ENCODE results near the gene TEAD3.
"Not testable (repeated sequence)": the region's sequence is repeated elsewhere in the genome, so short reads cannot be mapped to it uniquely, and the experiment has no call there.

TEAD3 gene

DNA sequence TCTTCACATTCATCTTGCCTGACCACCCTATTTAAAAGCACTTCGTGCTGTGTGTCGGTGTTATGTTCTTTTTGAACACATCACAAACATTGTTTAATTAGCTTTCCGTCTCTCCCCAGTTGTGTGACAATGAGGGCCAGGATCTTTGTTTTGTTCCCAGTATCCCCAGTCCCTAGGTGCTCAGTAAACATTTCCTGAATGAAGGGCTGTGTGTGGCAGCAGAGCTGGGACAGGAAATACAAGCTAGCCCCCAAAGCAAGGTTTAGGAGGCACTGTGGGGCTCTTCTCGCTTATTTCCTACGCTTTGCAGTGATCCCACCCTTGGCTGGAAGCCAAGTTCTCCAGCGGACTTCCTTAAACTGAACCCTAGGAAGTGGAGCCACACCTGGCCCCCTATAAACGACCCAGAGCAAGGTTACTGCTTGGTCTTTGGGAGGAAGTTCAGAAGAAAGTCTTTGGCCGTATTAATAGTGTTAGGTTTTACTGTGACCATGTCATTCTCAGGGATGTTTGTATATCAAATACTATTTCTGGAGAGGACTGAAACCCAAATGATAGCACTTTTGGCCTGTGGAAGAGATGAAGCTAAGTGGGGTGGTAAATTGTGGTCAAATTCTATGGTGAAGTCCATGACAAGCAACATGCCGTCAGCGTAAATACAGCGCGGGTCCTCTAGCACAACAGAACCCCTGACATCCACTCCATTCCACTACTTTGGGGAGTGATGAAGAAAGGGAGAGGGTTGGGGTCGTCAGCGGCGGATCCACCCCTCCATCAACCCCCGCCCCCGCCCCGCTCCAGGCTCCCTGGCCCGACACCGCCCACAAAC lies 45.3 kb downstream of the TEAD3 start:
- no peak for DNase-seq (ENCODE audit: low read depth in 2 of 2)

GRCh38 chr6:35449287-35449881 lies 47.5 kb downstream of the TEAD3 start:
- no peak for DNase-seq (ENCODE audit: low read depth in 2 of 2)

DNA sequence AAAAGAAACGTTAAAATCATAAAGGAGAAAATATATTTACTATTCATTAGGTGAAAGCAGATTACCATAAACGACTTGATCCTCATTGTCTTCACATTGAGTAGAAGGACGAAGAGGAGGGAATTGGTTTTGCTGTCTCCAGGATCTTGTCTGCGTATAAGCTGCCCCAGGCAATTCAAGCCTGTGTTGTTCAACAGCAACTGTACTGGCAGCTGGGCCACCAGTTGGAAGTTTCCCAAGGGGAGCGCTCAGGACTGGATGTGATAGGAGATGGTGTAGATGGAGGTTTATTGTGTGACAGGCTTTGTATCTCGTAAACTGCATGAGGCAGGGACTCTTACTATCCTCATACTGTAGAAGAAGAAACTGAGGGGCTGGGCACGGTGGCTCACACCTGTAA lies 48.7 kb downstream of the TEAD3 start:
- no peak for DNase-seq (ENCODE audit: low read depth in 2 of 2)

- no peak for DNase-seq (ENCODE audit: low read depth in 2 of 2)
Observed at GRCh38 chr6:35445691-35446090, 51.2 kb downstream of the TEAD3 start.

GRCh38 chr6:35443341-35444030 lies 53.4 kb downstream of the TEAD3 start:
- no peak for DNase-seq (ENCODE audit: low read depth in 2 of 2)

DNA sequence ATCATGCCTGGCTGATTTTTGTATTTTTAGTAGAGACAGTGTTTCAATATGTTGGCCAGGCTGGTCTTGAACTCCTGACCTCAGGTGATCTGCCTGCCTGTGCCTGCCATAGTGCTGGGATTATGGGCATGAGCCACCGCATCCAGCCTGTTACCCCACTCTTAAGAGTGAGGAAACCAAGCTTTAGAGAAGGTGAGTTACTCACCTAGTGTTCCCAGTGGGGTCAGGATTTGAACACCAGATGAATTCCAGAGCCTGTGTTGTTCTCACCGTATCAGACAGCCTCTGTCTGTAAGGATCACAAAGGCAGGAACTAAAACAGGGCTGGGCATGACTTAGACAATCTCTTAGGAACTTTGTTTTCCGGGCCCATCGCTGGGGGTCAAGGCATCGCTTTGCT lies 54.2 kb downstream of the TEAD3 start:
- no peak for DNase-seq (ENCODE audit: low read depth in 2 of 2)

DNA sequence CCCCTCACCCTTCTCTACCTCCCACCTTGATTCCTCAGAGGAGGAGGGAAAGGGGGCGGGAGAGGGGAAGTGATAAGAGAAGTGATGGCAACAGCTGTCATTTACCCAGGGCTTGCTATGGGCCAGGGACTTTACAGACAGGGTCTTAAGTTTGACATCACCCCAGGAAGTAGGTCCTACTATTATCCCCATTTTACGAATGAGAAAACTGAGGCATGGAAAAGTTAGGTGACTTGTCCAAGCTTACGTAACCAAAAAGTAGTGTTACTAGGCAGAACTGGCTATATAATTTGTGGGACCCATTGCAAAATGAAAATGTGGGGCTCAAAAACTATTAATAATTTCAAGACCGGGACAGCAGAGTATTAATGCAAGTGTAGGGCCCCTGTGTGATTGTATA lies 55.2 kb downstream of the TEAD3 start:
- no peak for DNase-seq (ENCODE audit: low read depth in 2 of 2)

GRCh38 chr6:35441205-35441604 lies 55.7 kb downstream of the TEAD3 start:
- DNase-seq (ENCODE audit: low read depth in 2 of 2), result no peak

- no peak for DNase-seq (ENCODE audit: low read depth in 2 of 2)
Observed at GRCh38 chr6:35439308-35439707, 57.6 kb downstream of the TEAD3 start.

GRCh38 chr6:35438378-35439065 lies 58.4 kb downstream of the TEAD3 start:
- DNase-seq (ENCODE audit: low read depth in 2 of 2), result not testable (repeated sequence)

GRCh38 chr6:35436071-35436857 lies 60.6 kb downstream of the TEAD3 start:
- DNase-seq (ENCODE audit: low read depth in 2 of 2), result no peak

DNA sequence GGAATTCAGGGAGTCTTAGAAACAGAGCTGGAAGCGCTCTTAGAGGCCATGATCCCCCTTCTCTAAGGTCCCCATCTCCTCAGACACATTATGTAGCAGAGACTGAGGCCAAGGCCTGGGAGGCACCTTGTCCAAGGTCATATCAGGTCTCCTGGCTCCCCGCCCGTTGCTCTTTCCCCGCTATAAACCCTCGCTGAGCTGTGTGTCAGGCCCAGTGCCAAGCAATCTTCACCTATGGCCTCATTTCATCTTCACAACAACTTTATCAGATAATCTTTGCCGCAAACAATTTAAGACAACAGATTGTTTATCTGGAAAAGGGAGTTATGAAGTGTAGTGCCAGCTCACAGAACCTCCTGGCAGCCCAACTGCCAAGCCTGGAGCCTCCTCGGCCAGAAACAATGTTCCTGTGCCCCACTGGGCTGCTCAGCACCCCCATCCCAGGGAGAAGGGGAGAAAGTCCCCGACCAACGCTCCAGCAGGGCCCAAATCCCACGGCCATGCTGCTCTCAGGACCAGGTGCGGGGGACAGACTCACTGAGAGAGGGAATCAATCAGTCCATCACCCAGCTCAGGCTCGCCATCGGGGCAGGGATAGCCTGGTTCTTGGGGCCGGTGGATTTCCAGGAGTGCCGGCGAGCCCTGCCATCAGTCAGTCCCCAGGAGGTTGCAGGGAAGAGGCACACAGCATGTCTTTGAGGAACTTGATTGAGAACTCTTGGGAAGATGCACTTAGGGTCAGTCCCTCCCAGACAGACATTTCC lies 61.6 kb downstream of the TEAD3 start:
- DNase-seq (ENCODE audit: low read depth in 2 of 2), result no peak

DNA sequence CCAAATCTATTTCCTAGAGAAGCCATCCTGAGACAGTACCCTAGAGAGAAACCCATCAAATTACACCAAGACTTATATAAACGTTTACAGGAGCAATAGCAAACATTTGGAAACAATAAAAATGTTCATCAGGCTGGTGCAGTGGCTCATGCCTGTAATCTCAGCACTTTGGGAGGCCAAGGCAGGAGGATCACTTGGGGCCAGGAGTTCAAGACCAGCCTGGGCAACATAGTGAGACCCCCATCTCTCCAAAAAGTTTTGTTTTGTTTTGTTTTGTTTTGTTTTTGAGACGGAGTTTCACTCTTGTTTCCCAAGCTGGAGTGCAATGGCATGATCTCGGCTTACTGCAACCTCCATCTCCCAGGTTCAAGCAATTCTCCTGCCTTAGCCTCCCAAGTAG lies 64.2 kb downstream of the TEAD3 start:
- not testable (repeated sequence) for DNase-seq (ENCODE audit: low read depth in 2 of 2)

DNA sequence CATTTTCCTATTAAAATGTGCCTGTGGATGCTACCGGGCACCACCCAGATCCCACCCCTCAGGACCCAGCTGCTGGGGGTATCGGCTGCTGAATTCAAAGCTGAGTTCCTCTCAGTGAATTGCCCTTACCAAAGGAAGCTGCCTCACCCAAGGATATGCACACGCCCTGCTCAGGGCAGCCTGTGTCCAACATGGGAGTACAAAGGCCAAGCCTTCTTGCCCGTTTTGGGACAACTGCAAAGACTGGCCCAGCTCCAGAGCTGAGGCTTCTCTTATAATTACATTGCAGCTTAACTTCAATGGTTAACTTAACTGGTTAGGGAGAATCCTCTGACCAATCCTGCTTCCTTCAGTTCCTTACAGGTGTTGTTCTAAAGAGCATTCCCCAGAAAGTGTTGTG lies 64.6 kb downstream of the TEAD3 start:
- no peak for DNase-seq (ENCODE audit: low read depth in 2 of 2)

DNA sequence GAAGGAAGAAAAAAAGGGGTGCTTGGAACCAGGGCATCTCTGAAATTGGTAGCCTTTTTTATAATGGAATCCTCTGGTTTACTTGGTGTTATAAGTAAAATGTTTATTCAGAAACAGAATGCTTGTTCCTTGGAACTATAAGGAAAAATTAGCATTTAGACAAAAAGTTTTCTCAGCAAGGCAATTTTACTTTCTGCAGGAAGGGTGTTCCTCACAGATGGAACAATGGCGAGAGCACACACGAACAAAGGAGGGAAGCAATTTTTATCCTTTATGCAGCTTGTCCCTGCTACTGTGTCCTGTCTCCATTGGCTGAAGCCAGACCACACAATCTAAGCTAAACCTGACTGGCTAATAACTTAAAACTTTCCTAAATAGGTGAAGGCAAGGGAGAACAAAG lies 67.4 kb downstream of the TEAD3 start:
- no peak for DNase-seq (ENCODE audit: low read depth in 2 of 2)

- no peak for DNase-seq (ENCODE audit: low read depth in 2 of 2)
Observed at GRCh38 chr6:35428421-35429149, 68.3 kb downstream of the TEAD3 start.

DNA sequence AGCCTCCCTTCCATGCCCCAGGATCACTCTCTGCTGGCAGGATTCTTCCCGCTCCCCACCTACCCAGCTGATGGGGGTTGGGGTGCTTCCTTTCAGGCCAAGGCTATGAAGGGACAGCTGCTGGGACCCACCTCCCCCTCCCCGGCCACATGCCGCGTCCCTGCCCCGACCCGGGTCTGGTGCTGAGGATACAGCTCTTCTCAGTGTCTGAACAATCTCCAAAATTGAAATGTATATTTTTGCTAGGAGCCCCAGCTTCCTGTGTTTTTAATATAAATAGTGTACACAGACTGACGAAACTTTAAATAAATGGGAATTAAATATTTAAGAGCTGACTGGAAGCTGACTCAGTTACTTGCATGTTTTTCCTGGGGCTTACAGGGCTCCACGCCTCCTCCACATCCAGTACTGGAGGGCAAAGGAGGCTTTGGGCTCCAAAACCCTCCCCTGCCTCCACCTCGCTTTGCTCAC lies 69.0 kb downstream of the TEAD3 start:
- DNase-seq (ENCODE audit: low read depth in 2 of 2), result no peak

DNA sequence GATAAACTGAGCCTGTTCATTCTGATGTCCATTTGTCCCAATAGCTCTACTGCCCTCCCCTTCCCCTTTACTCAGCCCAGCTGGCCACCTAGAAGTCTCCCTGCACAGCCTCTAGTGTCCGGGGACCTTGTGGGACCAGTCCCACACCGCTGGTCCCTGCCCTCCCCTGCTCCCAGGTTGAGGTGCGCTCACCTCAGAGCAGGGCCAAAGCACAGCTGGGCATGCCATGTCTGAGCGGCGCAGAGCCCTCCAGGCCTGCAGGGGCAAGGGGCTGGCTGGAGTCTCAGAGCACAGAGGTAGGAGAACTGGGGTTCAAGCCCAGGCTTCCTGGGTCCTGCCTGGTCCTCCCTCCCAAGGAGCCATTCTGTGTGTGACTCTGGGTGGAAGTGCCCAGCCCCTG lies 69.4 kb downstream of the TEAD3 start:
- DNase-seq (ENCODE audit: low read depth in 2 of 2), result no peak

DNA sequence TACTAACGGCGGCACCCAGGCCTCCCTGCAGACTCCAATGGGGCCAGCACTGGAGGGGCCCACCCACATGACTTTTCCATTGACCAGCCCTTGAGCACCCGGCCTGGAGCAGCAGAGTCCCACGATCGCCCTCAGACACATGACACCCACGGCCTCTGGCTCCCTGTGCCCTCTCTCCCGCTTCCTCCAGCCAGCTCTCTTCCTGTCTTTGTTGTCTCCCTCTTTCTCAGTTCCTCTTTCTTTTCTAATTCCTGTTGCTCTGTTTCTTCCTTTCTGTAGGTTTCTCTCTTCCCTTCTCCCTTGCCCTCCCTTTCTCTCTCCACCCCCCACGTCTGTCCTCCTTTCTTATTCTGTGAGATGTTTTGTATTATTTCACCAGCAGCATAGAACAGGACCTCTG lies 70.8 kb downstream of the TEAD3 start:
- DNase-seq (ENCODE audit: low read depth in 2 of 2), result no peak

- DNase-seq (ENCODE audit: low read depth in 2 of 2), result no peak
Observed at GRCh38 chr6:35425284-35425683, 71.6 kb downstream of the TEAD3 start.

Measured in activated CD8-positive, alpha-beta memory T cell treated with anti-CD3 and anti-CD28 coated beads for 4 hours (primary cell).